Stimulated activated CD8-positive, alpha-beta memory T cell treated with anti-CD3 and anti-CD28 coated beads, Interleukin-15, amount 100 ng/mL, for 4 hours (primary cell): ENCODE data around the gene ZNF880.
"Not testable (repeated sequence)": the region's sequence is repeated elsewhere in the genome, so short reads cannot be mapped to it uniquely, and the experiment has no call there.

Source experiments
- DNase-seq, 2 donors: peaks; one replicate each; pipeline ENCODE4 v3.0.0-alpha.2; 2020; ENCODE audit warnings: low read depth in 2 of 2

The ZNF880 gene

GRCh38 chr19:52369559-52370340 lies at the start of gene ZNF880:
Gene ZNF880 (plus strand): TSS chr19:52369923. CDS start chr19:52369966, 43 bp downstream.
- DNase-seq: peak; percentile 83 to 89

GRCh38 chr19:52322429-52322828 lies 47.3 kb upstream of the ZNF880 start:
- no peak for DNase-seq

- no peak for DNase-seq
Measured at GRCh38 chr19:52331757-52332156, 38.0 kb upstream of the ZNF880 start.

GRCh38 chr19:52335768-52336116 lies 34.0 kb upstream of the ZNF880 start:
- DNase-seq: no peak

- DNase-seq: peak; percentile 68 to 72
Measured at GRCh38 chr19:52336117-52336790, 33.5 kb upstream of the ZNF880 start, which contains the start of gene ZNF610. Gene ZNF610 (plus strand): TSS chr19:52336243. CDS start chr19:52349173, 12,930 bp downstream.

- DNase-seq: no peak
Measured at GRCh38 chr19:52336791-52337381, 32.8 kb upstream of the ZNF880 start.

- DNase-seq: not testable (repeated sequence)
Measured at GRCh38 chr19:52339022-52339421, 30.7 kb upstream of the ZNF880 start.

GRCh38 chr19:52343548-52343947 lies 26.2 kb upstream of the ZNF880 start:
- DNase-seq: peak in 1 of 2 donors; percentile 13

- DNase-seq: no peak
Measured at GRCh38 chr19:52345162-52345561, 24.6 kb upstream of the ZNF880 start.

GRCh38 chr19:52351512-52351911 lies 18.2 kb upstream of the ZNF880 start:
- DNase-seq: no peak

- no peak for DNase-seq
Measured at GRCh38 chr19:52366414-52366824, 3.3 kb upstream of the ZNF880 start.

GRCh38 chr19:52370341-52370710 lies 603 bp downstream of the ZNF880 start:
- no peak for DNase-seq

GRCh38 chr19:52391135-52391534 lies 21.4 kb downstream of the ZNF880 start:
- DNase-seq: no peak

GRCh38 chr19:52397310-52398080 lies 27.8 kb downstream of the ZNF880 start, which contains the start of gene ZNF528:
Gene ZNF528 (plus strand): TSS chr19:52397849. CDS start chr19:52402014, 4,165 bp downstream.
- peak; percentile 85 to 89 for DNase-seq

GRCh38 chr19:52398081-52398441 lies 28.3 kb downstream of the ZNF880 start:
- no peak for DNase-seq

GRCh38 chr19:52410276-52410675 lies 40.6 kb downstream of the ZNF880 start:
- no peak for DNase-seq

GRCh38 chr19:52415711-52416110 lies 46.0 kb downstream of the ZNF880 start:
- no peak for DNase-seq

GRCh38 chr19:52428937-52429336 lies 59.2 kb downstream of the ZNF880 start, which contains the start of gene ZNF534:
Gene ZNF534 (plus strand): TSS chr19:52429148. CDS start chr19:52431475, 2,327 bp downstream.
- DNase-seq: no peak
